Adrenal gland (tissue), 12 donors: ENCODE measurements around the gene RNF169. TPM values are rescaled to one million over a fixed set of nuclear protein-coding genes. Genes with fewer than 3 reads are reported as not detected.

Experiments
- DNase-seq, 7 donors: peaks; one replicate each; pipeline ENCODE4 v3.0.0-alpha.2; 2019 to 2020
- H3K27ac ChIP-seq, 5 donors: fragments of 200-600 bp; sonication (generic) in 4 of 5; 1 replicate in 3 of 5; 2 replicates in 2 of 5; pipeline versions ENCODE4 v1.5.1 to v1.8.0; 2016 to 2020; ENCODE audit warnings: mild to moderate bottlenecking in 1 of 5
- H3K27me3 ChIP-seq: fragments of 200-600 bp; 2 replicates; pipeline ENCODE4 v1.8.0; 2021
- H3K36me3 ChIP-seq, 2 donors: fragments of 200-600 bp; replicated peaks in 1 of 2; 1 replicate in 1 of 2; 2 replicates in 1 of 2; pipeline versions ENCODE4 v1.5.1 to v1.8.0; 2018 to 2022
- H3K4me1 ChIP-seq, 2 donors: fragments of 200-600 bp; replicated peaks in 1 of 2; 1 replicate in 1 of 2; 2 replicates in 1 of 2; pipeline versions ENCODE4 v1.5.1 to v1.8.0; 2018 to 2021
- H3K4me3 ChIP-seq, 4 donors: fragments of 200-600 bp; sonication (generic) in 3 of 4; one replicate each; pipeline ENCODE4 v1.5.1; 2016 to 2018
- H3K9me3 ChIP-seq, 3 donors: fragments of 200-600 bp; sonication (generic) in 1 of 3; replicated peaks in 1 of 3; 1 replicate in 2 of 3; 2 replicates in 1 of 3; pipeline versions ENCODE4 v1.5.1 to v1.8.0; 2016 to 2021
- POLR2A ChIP-seq, 2 donors: fragments of 450-650 bp; IDR thresholded peaks; one replicate each; pipeline ENCODE4 v1.6.1; 2017; ENCODE audit warnings: antibody characterized with exemption in 2 of 2, mild to moderate bottlenecking in 2 of 2, moderate library complexity in 1 of 2
- WGBS, 4 donors: extraction: QIAGEN DNeasy Blood & Tissue Kit in 2 of 4; methylation state at CpG; one replicate each; pipeline versions ENCODE4 v1.1.5 to v1.1.7; 2013 to 2017; 5-methylcytosine and 5-hydroxymethylcytosine counted together
- intact Hi-C, 2 donors: fragments of 100-400 bp; cut with DNase I; formaldehyde crosslinking; loops; one replicate each; pipeline versions ENCODE4 v1.14.1 to v1.15.0; 2022 to 2023
- polyA plus RNA-seq, 3 donors: library from polyadenylated mRNA; stranded (reverse); fragments of 200-250 nt in 2 of 3; fragments of 350-450 nt in 1 of 3; fragmentation: Illumina TruSeq in 1 of 3; extraction: RNeasy Lipid Tissue Mini Kit (QIAGEN cat#74804) in 1 of 3; gene quantifications; one replicate each; pipeline ENCODE4 v1.2.3, GENCODE V29; 2013 to 2014
- total RNA-seq, 9 donors: library from RNA; depleted of rRNA in 4 of 9; stranded (reverse); fragments of >200 nt in 4 of 9; fragments of 120-200 nt in 1 of 9; fragmentation: NEBNext Ultra II Directional in 1 of 9; extraction: Animal tissue kit (Norgen Biotek cat#: 25700) in 1 of 9; gene quantifications; one replicate each; pipeline versions ENCODE4 v1.1.0 to v1.2.4, GENCODE V29; 2013 to 2023
- TF ChIP-seq, protein P1 (sequence below), 6 experiments: fragments of 450-650 bp in 4 of 6; fragments of 200-600 bp in 2 of 6; sonication (generic) in 1 of 6; IDR thresholded peaks; 1 replicate in 5 of 6; 2 replicates in 1 of 6; pipeline versions ENCODE4 v1.5.1 to v1.8.0; 2016 to 2021; ENCODE audit warnings: antibody characterized with exemption in 6 of 6, mild to moderate bottlenecking in 2 of 6, moderate library complexity in 1 of 6
- donor health status: healthy with polysubstance abuse.
- donor health status: Bipolar disorder and iron deficiency.
- donor health status: DM: yes; HTN: yes; CAD: no.
- donor health status: DM: no; HTN: no; CAD: no.
- donor health status: DM: no; HTN: no; CAD: no.
- donor health status: DM: yes; HTN: yes; CAD: no.

The RNF169 gene
- total and polyA plus RNA-seq, 12 donors: 1.9 to 17.8 (median 11.0) TPM

GRCh38 chr11:74839446-74839845 lies 90.8 kb downstream of the RNF169 start:
- peaks cover 0 to 9% of the 10 kb centered on the region in 2 donors for H3K4me1 ChIP-seq
- intact Hi-C loops: no loop called here
- H3K27me3 ChIP-seq: no peaks in the 10 kb centered on the region
- TF ChIP-seq, protein P1, sequence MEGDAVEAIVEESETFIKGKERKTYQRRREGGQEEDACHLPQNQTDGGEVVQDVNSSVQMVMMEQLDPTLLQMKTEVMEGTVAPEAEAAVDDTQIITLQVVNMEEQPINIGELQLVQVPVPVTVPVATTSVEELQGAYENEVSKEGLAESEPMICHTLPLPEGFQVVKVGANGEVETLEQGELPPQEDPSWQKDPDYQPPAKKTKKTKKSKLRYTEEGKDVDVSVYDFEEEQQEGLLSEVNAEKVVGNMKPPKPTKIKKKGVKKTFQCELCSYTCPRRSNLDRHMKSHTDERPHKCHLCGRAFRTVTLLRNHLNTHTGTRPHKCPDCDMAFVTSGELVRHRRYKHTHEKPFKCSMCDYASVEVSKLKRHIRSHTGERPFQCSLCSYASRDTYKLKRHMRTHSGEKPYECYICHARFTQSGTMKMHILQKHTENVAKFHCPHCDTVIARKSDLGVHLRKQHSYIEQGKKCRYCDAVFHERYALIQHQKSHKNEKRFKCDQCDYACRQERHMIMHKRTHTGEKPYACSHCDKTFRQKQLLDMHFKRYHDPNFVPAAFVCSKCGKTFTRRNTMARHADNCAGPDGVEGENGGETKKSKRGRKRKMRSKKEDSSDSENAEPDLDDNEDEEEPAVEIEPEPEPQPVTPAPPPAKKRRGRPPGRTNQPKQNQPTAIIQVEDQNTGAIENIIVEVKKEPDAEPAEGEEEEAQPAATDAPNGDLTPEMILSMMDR (IDR thresholded peaks at IDR 0.05): no peak
- TF ChIP-seq POLR2A (IDR thresholded peaks at IDR 0.05): no peak
- DNase-seq: no peak
- 76 to 80% (median 78%) methylated on average over 1 of the region's 1 CpG for WGBS, 4 donors
- no peak overlapping the region for H3K4me3 ChIP-seq
- no peak overlapping the region for H3K27ac ChIP-seq
- no peaks in the 10 kb centered on the region for H3K9me3 ChIP-seq
- peaks cover 0 to 49% of the 10 kb centered on the region in 2 donors for H3K36me3 ChIP-seq

DNA sequence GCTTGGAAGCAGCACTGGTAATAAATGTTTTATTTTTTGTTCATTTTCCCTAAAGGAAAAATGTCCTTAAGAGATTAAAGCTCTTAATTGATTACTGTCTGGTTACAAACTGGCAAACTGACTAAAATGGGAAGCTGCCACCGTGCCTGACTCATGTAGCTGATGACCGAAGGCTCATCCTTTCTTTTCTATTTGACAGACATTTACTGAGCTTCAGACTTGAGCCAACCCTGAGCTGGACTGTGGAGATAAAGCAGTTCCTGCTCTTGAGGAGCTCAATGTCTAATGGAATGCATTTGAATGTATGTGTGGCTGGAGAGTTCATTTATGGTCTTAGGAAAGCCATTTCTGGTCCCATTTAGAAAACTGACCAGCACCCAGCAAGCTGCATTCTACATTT lies 91.3 kb downstream of the RNF169 start:
- 23 to 52% (median 28%) methylated on average over 2 of the region's 2 CpGs for WGBS, 4 donors
- H3K27me3 ChIP-seq: no peaks in the 10 kb centered on the region
- TF ChIP-seq, protein P1 (IDR thresholded peaks at IDR 0.05): no peak
- no peak for TF ChIP-seq POLR2A (IDR thresholded peaks at IDR 0.05)
- H3K4me3 ChIP-seq: no peak overlapping the region
- peaks cover 0 to 44% of the 10 kb centered on the region in 2 donors for H3K36me3 ChIP-seq
- no peak overlapping the region for H3K27ac ChIP-seq
- no peaks in the 10 kb centered on the region for H3K9me3 ChIP-seq
- intact Hi-C loops: no loop called here
- peak in 3 of 7 donors; percentile 22 to 52 (median 40) for DNase-seq
- H3K4me1 ChIP-seq: peaks cover 0 to 9% of the 10 kb centered on the region in 2 donors

DNA sequence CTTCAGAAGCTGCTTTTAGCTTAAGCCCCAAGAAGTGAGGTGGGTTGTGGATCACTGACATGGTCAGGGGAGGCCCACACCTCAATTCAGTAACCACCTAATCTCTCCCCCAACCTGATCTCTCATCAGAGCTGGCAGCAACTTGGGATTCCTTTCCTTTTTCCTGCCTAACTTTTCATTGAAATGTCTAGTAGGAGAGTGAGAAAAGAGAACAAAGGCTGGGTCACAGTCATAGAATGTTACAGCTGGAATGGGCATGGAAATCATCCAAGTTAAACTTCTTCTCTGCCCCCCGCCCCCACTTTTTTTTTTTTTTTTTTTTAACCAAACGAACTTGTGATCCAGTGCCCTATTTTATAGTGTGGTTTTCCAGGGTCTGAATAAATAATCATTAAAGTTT lies 91.8 kb downstream of the RNF169 start:
- Histone ChIP-seq H3K4me3 (no peak overlapping the region), H3K9me3 (no peaks in the 10 kb centered on the region), H3K27me3 (no peaks in the 10 kb centered on the region), H3K27ac (no peak overlapping the region), H3K4me1 (peaks cover 0 to 9% of the 10 kb centered on the region in 2 donors), H3K36me3 (peaks cover 0 to 42% of the 10 kb centered on the region in 2 donors)
- intact Hi-C loops: no loop called here
- no peak for DNase-seq
- TF ChIP-seq, protein P1 (IDR thresholded peaks at IDR 0.05): no peak
- TF ChIP-seq POLR2A (IDR thresholded peaks at IDR 0.05): no peak
- 77 to 88% (median 84%) methylated on average over 2 of the region's 2 CpGs for whole genome bisulfite sequencing, 4 donors

DNA sequence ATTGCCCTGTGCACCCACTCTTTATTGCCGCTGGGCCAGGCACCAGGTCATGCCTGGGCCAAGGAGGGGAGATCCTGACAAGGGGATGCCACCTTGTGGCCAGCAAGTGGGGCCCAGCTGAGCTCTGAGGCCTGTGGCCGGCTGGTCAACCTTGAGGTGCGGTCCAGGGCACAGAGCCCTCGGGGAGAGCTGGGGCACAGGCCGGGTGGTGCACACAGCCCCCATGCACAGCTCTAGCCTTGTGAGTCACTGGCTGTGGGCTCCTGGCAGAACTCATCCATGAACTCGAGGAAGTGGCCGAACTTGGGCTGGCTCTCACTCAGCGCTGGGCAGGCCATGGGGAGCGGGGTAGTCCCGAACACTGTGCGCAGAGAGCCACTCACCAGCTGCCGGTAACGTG lies 94.3 kb downstream of the RNF169 start:
- no peak for TF ChIP-seq POLR2A (IDR thresholded peaks at IDR 0.05)
- TF ChIP-seq, protein P1 (IDR thresholded peaks at IDR 0.05): no peak
- H3K27me3 ChIP-seq: no peaks in the 10 kb centered on the region
- peaks cover 0 to 22% of the 10 kb centered on the region in 2 donors for H3K36me3 ChIP-seq
- WGBS, 4 donors: 96 to 100% (median 98%) methylated on average over 5 to 13 of the region's 13 CpGs
- peaks cover 0 to 9% of the 10 kb centered on the region in 2 donors for H3K4me1 ChIP-seq
- H3K9me3 ChIP-seq: no peaks in the 10 kb centered on the region
- no peak for DNase-seq
- no peak overlapping the region for H3K27ac ChIP-seq
- intact Hi-C loops: no loop called here
- no peak overlapping the region for H3K4me3 ChIP-seq
